Measurements from ENCODE around the gene CDCP1.

Gene CDCP1

DNA sequence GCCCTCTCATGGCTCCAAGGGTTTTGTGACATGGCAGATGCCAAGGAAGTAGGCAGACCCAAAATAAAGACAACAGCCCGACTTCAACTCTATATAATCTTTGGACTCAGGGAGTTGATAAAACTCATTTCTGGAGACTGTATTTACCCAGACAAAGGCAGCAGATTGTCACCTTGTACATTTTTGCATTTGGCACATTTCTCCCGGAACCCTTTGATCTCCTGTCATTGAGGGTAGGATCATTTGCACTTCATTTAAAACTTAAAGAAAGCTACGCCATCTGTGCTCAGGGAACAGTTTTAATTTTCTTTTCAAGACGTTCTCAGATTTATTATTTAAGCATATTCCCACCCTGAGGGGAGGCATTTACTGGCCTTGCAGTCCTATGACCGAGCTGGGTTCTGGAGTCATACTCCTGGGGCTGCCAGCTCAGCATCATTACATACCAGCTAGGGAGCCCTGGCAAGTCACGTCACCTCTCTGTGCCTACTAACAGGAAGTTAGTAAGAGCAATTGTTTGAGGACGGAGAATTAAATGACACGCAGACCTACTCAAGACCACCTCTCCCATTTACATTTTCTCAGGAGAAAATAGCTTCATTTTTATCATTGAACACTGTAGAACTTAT is 5.9 kb downstream of the CDCP1 start:
- Histone ChIP-seq H3K79me2 (ENCODE audit: low read length) (no peaks in the 10 kb centered on the region), H2AFZ (ENCODE audit: low read length) (no peak overlapping the region), H3K9me2 (replicated peaks; ENCODE audit: insufficient read depth, low read length) (no peaks in the 10 kb centered on the region), H3K27ac (ENCODE audit: low read length) (no peak overlapping the region), H3K4me2 (ENCODE audit: low read depth, low read length) (no peak overlapping the region), H3K9me3 (replicated peaks; ENCODE audit: insufficient read depth, low read length) (no peaks in the 10 kb centered on the region), H4K20me1 (ENCODE audit: insufficient read depth, low read length) (no peaks in the 10 kb centered on the region), H3K4me3 (ENCODE audit: low read length) (no peak overlapping the region), H3K27me3 (replicated peaks; ENCODE audit: insufficient read depth, low read length) (no peaks in the 10 kb centered on the region), H3K4me1 (ENCODE audit: low read length) (no peaks in the 10 kb centered on the region), H3K9ac (ENCODE audit: low read length) (no peak overlapping the region), H3K36me3 (replicated peaks; ENCODE audit: insufficient read depth, low read length) (no peaks in the 10 kb centered on the region), H3F3A (ENCODE audit: insufficient read depth, low read length) (no peaks in the 10 kb centered on the region)
- TF ChIP-seq EZH2 (optimal IDR thresholded peaks at IDR 0.05; ENCODE audit: low read depth, low read length) (no peak), EZH2phosphoT487 (IDR thresholded peaks at IDR 0.05; ENCODE audit: low read length) (no peak)
- TF ChIP-seq, protein P1, sequence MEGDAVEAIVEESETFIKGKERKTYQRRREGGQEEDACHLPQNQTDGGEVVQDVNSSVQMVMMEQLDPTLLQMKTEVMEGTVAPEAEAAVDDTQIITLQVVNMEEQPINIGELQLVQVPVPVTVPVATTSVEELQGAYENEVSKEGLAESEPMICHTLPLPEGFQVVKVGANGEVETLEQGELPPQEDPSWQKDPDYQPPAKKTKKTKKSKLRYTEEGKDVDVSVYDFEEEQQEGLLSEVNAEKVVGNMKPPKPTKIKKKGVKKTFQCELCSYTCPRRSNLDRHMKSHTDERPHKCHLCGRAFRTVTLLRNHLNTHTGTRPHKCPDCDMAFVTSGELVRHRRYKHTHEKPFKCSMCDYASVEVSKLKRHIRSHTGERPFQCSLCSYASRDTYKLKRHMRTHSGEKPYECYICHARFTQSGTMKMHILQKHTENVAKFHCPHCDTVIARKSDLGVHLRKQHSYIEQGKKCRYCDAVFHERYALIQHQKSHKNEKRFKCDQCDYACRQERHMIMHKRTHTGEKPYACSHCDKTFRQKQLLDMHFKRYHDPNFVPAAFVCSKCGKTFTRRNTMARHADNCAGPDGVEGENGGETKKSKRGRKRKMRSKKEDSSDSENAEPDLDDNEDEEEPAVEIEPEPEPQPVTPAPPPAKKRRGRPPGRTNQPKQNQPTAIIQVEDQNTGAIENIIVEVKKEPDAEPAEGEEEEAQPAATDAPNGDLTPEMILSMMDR (IDR thresholded peaks at IDR 0.05; ENCODE audit: low read length), result no peak
- no peak for DNase-seq

DNA sequence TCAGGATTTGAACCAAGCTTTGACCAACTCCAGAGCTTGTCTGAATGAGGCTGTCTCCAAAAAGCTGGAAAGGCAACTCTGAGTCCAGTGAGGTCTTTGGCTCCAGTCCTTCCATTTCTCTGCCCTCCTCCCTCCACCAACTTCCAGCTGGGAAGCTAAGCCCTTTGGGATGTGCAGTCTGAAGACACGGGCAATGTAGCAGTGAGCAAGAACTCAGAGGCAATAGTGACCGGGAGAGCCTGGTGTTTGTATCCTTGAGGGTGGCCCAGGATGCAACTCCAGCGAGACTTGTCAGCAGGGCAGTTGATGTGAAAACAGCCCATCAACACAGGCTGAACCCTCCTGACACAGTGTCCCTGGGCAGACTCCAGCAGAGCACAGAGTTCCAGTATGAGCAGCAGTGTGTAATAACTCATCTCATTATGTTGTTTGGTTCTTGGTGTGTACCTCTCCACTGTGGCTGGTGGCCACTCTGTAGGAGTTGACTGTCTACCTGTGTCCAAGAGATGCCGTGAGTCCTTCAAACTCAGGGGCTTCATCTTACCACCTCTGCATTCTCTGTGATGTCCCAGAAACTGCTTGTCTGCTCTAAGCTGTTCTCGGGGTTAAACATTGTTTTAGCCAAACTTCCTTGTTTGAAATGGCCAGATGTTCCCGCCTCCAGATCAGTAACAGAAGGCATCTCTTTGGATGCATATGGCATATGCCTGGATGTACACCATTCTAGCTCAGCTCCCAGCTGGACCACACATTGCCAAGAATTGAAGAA is 6.6 kb downstream of the CDCP1 start:
- no peaks in the 10 kb centered on the region for H3K9me3 ChIP-seq (replicated peaks; ENCODE audit: insufficient read depth, low read length)
- H3K79me2 ChIP-seq (ENCODE audit: low read length), result no peaks in the 10 kb centered on the region
- no peaks in the 10 kb centered on the region for H3F3A ChIP-seq (ENCODE audit: insufficient read depth, low read length)
- no peak overlapping the region for H3K4me3 ChIP-seq (ENCODE audit: low read length)
- TF ChIP-seq EZH2 (optimal IDR thresholded peaks at IDR 0.05; ENCODE audit: low read depth, low read length) (no peak), EZH2phosphoT487 (IDR thresholded peaks at IDR 0.05; ENCODE audit: low read length) (no peak)
- TF ChIP-seq, protein P1 (IDR thresholded peaks at IDR 0.05; ENCODE audit: low read length), result no peak
- no peaks in the 10 kb centered on the region for H3K9me2 ChIP-seq (replicated peaks; ENCODE audit: insufficient read depth, low read length)
- H3K27me3 ChIP-seq (replicated peaks; ENCODE audit: insufficient read depth, low read length), result no peaks in the 10 kb centered on the region
- no peak for DNase-seq
- no peaks in the 10 kb centered on the region for H3K4me1 ChIP-seq (ENCODE audit: low read length)
- no peak overlapping the region for H3K27ac ChIP-seq (ENCODE audit: low read length)
- H3K36me3 ChIP-seq (replicated peaks; ENCODE audit: insufficient read depth, low read length), result no peaks in the 10 kb centered on the region
- no peak overlapping the region for H3K4me2 ChIP-seq (ENCODE audit: low read depth, low read length)
- no peaks in the 10 kb centered on the region for H4K20me1 ChIP-seq (ENCODE audit: insufficient read depth, low read length)
- H3K9ac ChIP-seq (ENCODE audit: low read length), result no peak overlapping the region
- no peak overlapping the region for H2AFZ ChIP-seq (ENCODE audit: low read length)

DNA sequence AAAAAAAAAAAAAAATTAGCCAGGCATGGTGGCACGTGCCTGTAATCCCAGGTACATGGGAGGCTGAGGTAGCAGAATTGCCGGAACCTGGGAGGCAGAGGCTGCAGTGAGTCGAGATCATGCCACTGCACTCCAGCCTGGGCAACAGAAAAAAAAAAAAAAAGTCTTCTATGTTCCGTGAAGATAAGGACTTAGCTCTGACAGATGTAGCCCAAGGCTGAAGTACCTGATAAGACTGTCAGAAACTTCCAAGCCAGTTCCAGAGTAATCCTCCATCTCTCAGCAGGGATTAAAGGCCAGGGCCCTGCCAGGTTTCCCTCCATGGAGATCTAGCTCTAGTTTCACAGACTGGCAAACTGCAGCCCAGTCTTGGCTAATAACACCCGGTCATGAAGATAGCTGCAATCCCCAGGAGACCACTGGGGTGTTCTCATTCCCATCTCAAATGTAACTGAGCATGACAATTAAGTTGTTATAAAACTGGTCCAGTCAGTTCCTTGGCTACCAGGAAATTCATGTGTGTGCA is 8.5 kb downstream of the CDCP1 start:
- no peaks in the 10 kb centered on the region for H4K20me1 ChIP-seq (ENCODE audit: insufficient read depth, low read length)
- TF ChIP-seq EZH2 (optimal IDR thresholded peaks at IDR 0.05; ENCODE audit: low read depth, low read length), result no peak
- TF ChIP-seq, protein P1 (IDR thresholded peaks at IDR 0.05; ENCODE audit: low read length), result no peak
- TF ChIP-seq EZH2phosphoT487 (IDR thresholded peaks at IDR 0.05; ENCODE audit: low read length), result no peak
- H2AFZ ChIP-seq (ENCODE audit: low read length), result no peak overlapping the region
- H3K79me2 ChIP-seq (ENCODE audit: low read length), result no peaks in the 10 kb centered on the region
- no peak for DNase-seq
- H3K4me1 ChIP-seq (ENCODE audit: low read length), result no peaks in the 10 kb centered on the region
- H3F3A ChIP-seq (ENCODE audit: insufficient read depth, low read length), result no peaks in the 10 kb centered on the region
- no peak overlapping the region for H3K4me2 ChIP-seq (ENCODE audit: low read depth, low read length)
- H3K27ac ChIP-seq (ENCODE audit: low read length), result no peak overlapping the region
- H3K9me2 ChIP-seq (replicated peaks; ENCODE audit: insufficient read depth, low read length), result no peaks in the 10 kb centered on the region
- H3K9ac ChIP-seq (ENCODE audit: low read length), result no peak overlapping the region
- H3K4me3 ChIP-seq (ENCODE audit: low read length), result no peak overlapping the region
- H3K27me3 ChIP-seq (replicated peaks; ENCODE audit: insufficient read depth, low read length), result no peaks in the 10 kb centered on the region
- no peaks in the 10 kb centered on the region for H3K9me3 ChIP-seq (replicated peaks; ENCODE audit: insufficient read depth, low read length)
- no peaks in the 10 kb centered on the region for H3K36me3 ChIP-seq (replicated peaks; ENCODE audit: insufficient read depth, low read length)

All from MM.1S (cell line).